B cell (primary cell): ENCODE data around the gene RAPGEF6. TPM values are rescaled to one million over a fixed set of nuclear protein-coding genes. Genes with fewer than 3 reads are reported as not detected.

ENCODE experiments used
- ATAC-seq: fragments of 200-7000 bp; cut with Tn5 transposase; one replicate; pipeline ENCODE4 v1.10.0; 2021; ENCODE audit warnings: low read depth, mild to moderate bottlenecking, moderate number of reproducible peaks, moderate library complexity
- CTCF ChIA-PET: fragments of 350-600 bp; sonication (Branson Sonifier 250); formaldehyde crosslinking; loops from one replicate; lab custom pipeline; 2021; ENCODE audit warnings: antibody characterized with exemption, inconsistent platforms; lab: Charles Lee
- POLR2A ChIA-PET: fragments of 350-600 bp; sonication (Branson Sonifier 250); formaldehyde crosslinking; loops from one replicate; lab custom pipeline; 2021; ENCODE audit warnings: antibody characterized with exemption; lab: Charles Lee
- DNase-seq: peaks from one replicate; pipeline ENCODE4 v3.0.0; 2013
- H2AFZ ChIP-seq: 2 replicates; pipeline ENCODE4 v1.6.1; 2012; ENCODE audit warnings: mild to moderate bottlenecking, low read depth, low read length; ENCODE audit not compliant: insufficient read depth, poor library complexity, severe bottlenecking
- H3K27ac ChIP-seq, 2 donors: 1 replicate in 1 of 2; 2 replicates in 1 of 2; pipeline ENCODE4 v1.5.1; 2012 to 2013; ENCODE audit warnings: low read length in 2 of 2, mild to moderate bottlenecking in 2 of 2, moderate library complexity in 1 of 2
- H3K27me3 ChIP-seq, 4 experiments: fragments of 200-600 bp in 1 of 4; sonication (generic) in 1 of 4; replicated peaks in 1 of 4; 1 replicate in 2 of 4; 2 replicates in 2 of 4; pipeline versions ENCODE4 v1.6.1 to v1.7.0; 2013 to 2016; ENCODE audit warnings: low read length in 3 of 4, mild to moderate bottlenecking in 2 of 4, mixed read lengths in 1 of 4, moderate library complexity in 1 of 4; ENCODE audit not compliant: insufficient read depth in 4 of 4, control insufficient read depth in 3 of 4; ENCODE audit errors: control extremely low read depth in 1 of 4
- H3K36me3 ChIP-seq, 2 experiments: replicated peaks in 1 of 2; 1 replicate in 1 of 2; 2 replicates in 1 of 2; pipeline versions ENCODE4 v1.6.1 to v1.7.1; 2013; ENCODE audit warnings: low read length in 1 of 2; ENCODE audit not compliant: insufficient read depth in 2 of 2, control insufficient read depth in 1 of 2; ENCODE audit errors: control extremely low read depth in 1 of 2, extremely low read depth in 1 of 2
- H3K4me1 ChIP-seq, 2 donors: fragments of 200-600 bp in 1 of 2; sonication (generic) in 1 of 2; 1 replicate in 1 of 2; 2 replicates in 1 of 2; pipeline versions ENCODE4 v1.5.1 to v1.6.1; 2013 to 2017; ENCODE audit warnings: low read length in 2 of 2; ENCODE audit not compliant: control insufficient read depth in 2 of 2, insufficient read depth in 2 of 2
- H3K4me2 ChIP-seq: replicated peaks from 2 replicates; pipeline ENCODE3; 2012; ENCODE audit warnings: mild to moderate bottlenecking, low read depth, low read length; ENCODE audit not compliant: poor library complexity, severe bottlenecking
- H3K4me3 ChIP-seq, 5 experiments: fragments of 200-600 bp in 1 of 5; sonication (generic) in 1 of 5; 1 replicate in 3 of 5; 2 replicates in 2 of 5; pipeline versions ENCODE4 v1.5.1 to v1.7.0; 2011 to 2016; ENCODE audit warnings: low read length in 4 of 5, mild to moderate bottlenecking in 4 of 5, low read depth in 2 of 5, control low read depth in 1 of 5, moderate library complexity in 1 of 5; ENCODE audit not compliant: insufficient read depth in 1 of 5; ENCODE audit errors: control extremely low read depth in 1 of 5, extremely low read depth in 1 of 5
- H3K79me2 ChIP-seq: fragments of 200-600 bp; sonication (generic); one replicate; pipeline ENCODE4 v1.6.0; 2016; ENCODE audit warnings: low read length; ENCODE audit not compliant: control insufficient read depth, insufficient read depth
- H3K9ac ChIP-seq: fragments of 200-600 bp; sonication (generic); 2 replicates; pipeline ENCODE4 v1.6.1; 2017; ENCODE audit warnings: mild to moderate bottlenecking, low read length, moderate library complexity
- H3K9me3 ChIP-seq, 3 donors: one replicate each; pipeline versions ENCODE4 v1.6.1 to v1.7.1; 2013; ENCODE audit warnings: low read length in 2 of 3; ENCODE audit not compliant: control insufficient read depth in 2 of 3, insufficient read depth in 1 of 3; ENCODE audit errors: control extremely low read depth in 1 of 3
- H4K20me1 ChIP-seq: 2 replicates; pipeline ENCODE4 v1.6.0; 2012; ENCODE audit warnings: mild to moderate bottlenecking, low read length; ENCODE audit not compliant: insufficient read depth, control insufficient read depth, poor library complexity, severe bottlenecking
- H3K27ac Mint-ChIP-seq: one replicate; pipeline ENCODE4 v1.8.0; 2021; ENCODE audit warnings: mixed read lengths
- H3K27me3 Mint-ChIP-seq: one replicate; pipeline ENCODE4 v1.8.0; 2021; ENCODE audit warnings: mixed read lengths
- H3K4me1 Mint-ChIP-seq: one replicate; pipeline ENCODE4 v1.8.0; 2021; ENCODE audit warnings: mixed read lengths
- H3K4me3 Mint-ChIP-seq: one replicate; pipeline ENCODE4 v1.8.0; 2021; ENCODE audit warnings: mixed read lengths
- H3K9me3 Mint-ChIP-seq: one replicate; pipeline ENCODE4 v1.8.0; 2022; ENCODE audit warnings: mixed read lengths; ENCODE audit not compliant: insufficient read depth
- CTCF ChIP-seq: fragments of 200-600 bp; IDR thresholded peaks from one replicate; pipeline ENCODE4 v1.8.0; 2022; ENCODE audit warnings: antibody characterized with exemption, mild to moderate bottlenecking
- EZH2 ChIP-seq: IDR thresholded peaks from 2 replicates; pipeline ENCODE4 v1.6.1; 2012; ENCODE audit warnings: borderline replicate concordance, low read depth, mild to moderate bottlenecking, moderate library complexity, low read length; ENCODE audit not compliant: insufficient read depth, poor library complexity, severe bottlenecking
- WGBS: methylation state at CpG from one replicate; pipeline ENCODE4 v1.1.5; 2013; ENCODE audit warnings: missing lambda C conversion rate; ENCODE audit not compliant: insufficient coverage; 5-methylcytosine and 5-hydroxymethylcytosine counted together
- intact Hi-C: fragments of 100-400 bp; cut with micrococcal nuclease; formaldehyde crosslinking; loops from one replicate; pipeline ENCODE4 v1.10.0; 2022
- polyA plus RNA-seq: library from polyadenylated mRNA; depleted of rRNA; stranded (reverse); fragments of >200 nt; gene quantifications from 2 replicates; pipeline ENCODE4 v1.2.3, GENCODE V29; 2012
- total RNA-seq, 2 donors: library from RNA; stranded (reverse); fragments of 120-200 nt in 1 of 2; gene quantifications; 1 replicate in 1 of 2; 2 replicates in 1 of 2; pipeline versions ENCODE4 v1.2.3 to v1.2.4, GENCODE V29; 2013 to 2022

Gene RAPGEF6
- total and polyA plus RNA-seq, 2 donors (not counting 1 experiment from before 2014, with no cell fraction given) = 9.8 to 56.2 TPM

GRCh38 chr5:131533836-131534235, 101.2 kb downstream of the RAPGEF6 start:
- Histone ChIP-seq H3K27ac (peak overlapping the region in 1 of 2 donors; percentile 28), H3K79me2 (peaks cover 58% of the 10 kb centered on the region), H3K4me2 (no peak overlapping the region), H3K4me1 (peaks cover 12 to 15% of the 10 kb centered on the region in 2 donors), H4K20me1 (no peaks in the 10 kb centered on the region), H3K9me3 (no peaks in the 10 kb centered on the region), H3K27me3 (no peaks in the 10 kb centered on the region), H3K4me3 (no peak overlapping the region), H2AFZ (no peak overlapping the region), H3K36me3 (peaks cover 0 to 7% of the 10 kb centered on the region in 2 experiments), H3K9ac (no peak overlapping the region)
- ATAC-seq = no peak
- no peak for DNase-seq
- H3K27ac Mint-ChIP-seq = no peak overlapping the region
- ChIA-PET POLR2A (no interaction called here), CTCF (interaction anchor here (0.7 to 1.9 kb wide), 3 partner anchors 15 to 81 kb away, joined by 3 to 10 read pairs (median 3); no protein-coding TSS in a partner anchor)
- intact Hi-C loops = no loop called here
- no peaks in the 10 kb centered on the region for H3K27me3 Mint-ChIP-seq
- no peak for TF ChIP-seq EZH2
- no peak for TF ChIP-seq CTCF
- WGBS = no CpG with 5 or more reads among the region's 1 CpG
- no peaks in the 10 kb centered on the region for H3K9me3 Mint-ChIP-seq
- H3K4me3 Mint-ChIP-seq = no peak overlapping the region
- H3K4me1 Mint-ChIP-seq = peaks cover 35% of the 10 kb centered on the region

- H3K4me2 ChIP-seq = peak overlapping the region; percentile 42
- peak overlapping the region in 1 of 2 donors; percentile 39 for H3K27ac ChIP-seq
- H3K27me3 ChIP-seq = no peaks in the 10 kb centered on the region
- POLR2A ChIA-PET = interaction anchor here (0.7 kb wide), 2 partner anchors 27 to 95 kb away, joined by 4 to 6 read pairs; no protein-coding TSS in a partner anchor
- DNase-seq = no peak
- no peaks in the 10 kb centered on the region for H3K9me3 ChIP-seq
- H3K36me3 ChIP-seq = no peaks in the 10 kb centered on the region
- ATAC-seq = no peak
- peak overlapping the region; percentile 22 for H3K9ac ChIP-seq
- intact Hi-C loops = no loop called here
- TF ChIP-seq CTCF (no peak), EZH2 (no peak)
- H3K27ac Mint-ChIP-seq = peak overlapping the region; percentile 60
- peak overlapping the region; percentile 55 for H2AFZ ChIP-seq
- no peak overlapping the region for H3K4me3 ChIP-seq
- peaks cover 13 to 18% of the 10 kb centered on the region in 2 donors for H3K4me1 ChIP-seq
- H3K27me3 Mint-ChIP-seq = no peaks in the 10 kb centered on the region
- H4K20me1 ChIP-seq = no peaks in the 10 kb centered on the region
- H3K4me1 Mint-ChIP-seq = peaks cover 38% of the 10 kb centered on the region
- 23% methylated on average over 3 of the region's 6 CpGs for WGBS
- H3K79me2 ChIP-seq = peaks cover 53% of the 10 kb centered on the region
- peak overlapping the region; percentile 62 for H3K4me3 Mint-ChIP-seq
- CTCF ChIA-PET = interaction anchor here (1.3 to 1.9 kb wide), 4 partner anchors 9 to 57 kb away, joined by 3 to 10 read pairs (median 4); no protein-coding TSS in a partner anchor
- no peaks in the 10 kb centered on the region for H3K9me3 Mint-ChIP-seq
Observed at GRCh38 chr5:131532031-131532640, 102.9 kb downstream of the RAPGEF6 start.
